Measurements from ENCODE around the gene DDIAS.
"Not testable (repeated sequence)": the region's sequence is repeated elsewhere in the genome, so short reads cannot be mapped to it uniquely, and the experiment has no call there.

Gene DDIAS, protein sequence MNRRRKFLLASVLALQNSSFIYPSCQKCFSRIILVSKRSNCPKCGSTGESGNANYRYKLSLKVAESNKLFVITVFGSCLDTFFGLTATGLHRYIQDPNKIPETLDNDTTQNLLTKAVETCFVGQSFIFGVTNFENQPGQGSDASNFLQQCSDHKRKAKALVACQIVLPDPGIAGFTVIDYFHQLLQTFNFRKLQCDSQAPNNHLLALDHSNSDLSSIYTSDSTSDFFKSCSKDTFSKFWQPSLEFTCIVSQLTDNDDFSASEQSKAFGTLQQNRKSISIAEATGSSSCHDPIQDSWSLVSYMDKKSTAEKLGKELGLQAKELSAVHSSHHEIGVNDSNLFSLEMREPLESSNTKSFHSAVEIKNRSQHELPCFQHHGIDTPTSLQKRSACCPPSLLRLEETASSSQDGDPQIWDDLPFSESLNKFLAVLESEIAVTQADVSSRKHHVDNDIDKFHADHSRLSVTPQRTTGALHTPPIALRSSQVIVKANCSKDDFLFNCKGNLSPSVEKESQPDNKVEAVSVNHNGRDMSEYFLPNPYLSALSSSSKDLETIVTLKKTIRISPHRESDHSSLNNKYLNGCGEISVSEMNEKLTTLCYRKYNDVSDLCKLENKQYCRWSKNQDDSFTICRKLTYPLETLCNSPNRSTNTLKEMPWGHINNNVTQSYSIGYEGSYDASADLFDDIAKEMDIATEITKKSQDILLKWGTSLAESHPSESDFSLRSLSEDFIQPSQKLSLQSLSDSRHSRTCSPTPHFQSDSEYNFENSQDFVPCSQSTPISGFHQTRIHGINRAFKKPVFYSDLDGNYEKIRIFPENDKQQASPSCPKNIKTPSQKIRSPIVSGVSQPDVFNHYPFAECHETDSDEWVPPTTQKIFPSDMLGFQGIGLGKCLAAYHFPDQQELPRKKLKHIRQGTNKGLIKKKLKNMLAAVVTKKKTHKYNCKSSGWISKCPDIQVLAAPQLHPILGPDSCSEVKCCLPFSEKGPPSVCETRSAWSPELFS

DNA sequence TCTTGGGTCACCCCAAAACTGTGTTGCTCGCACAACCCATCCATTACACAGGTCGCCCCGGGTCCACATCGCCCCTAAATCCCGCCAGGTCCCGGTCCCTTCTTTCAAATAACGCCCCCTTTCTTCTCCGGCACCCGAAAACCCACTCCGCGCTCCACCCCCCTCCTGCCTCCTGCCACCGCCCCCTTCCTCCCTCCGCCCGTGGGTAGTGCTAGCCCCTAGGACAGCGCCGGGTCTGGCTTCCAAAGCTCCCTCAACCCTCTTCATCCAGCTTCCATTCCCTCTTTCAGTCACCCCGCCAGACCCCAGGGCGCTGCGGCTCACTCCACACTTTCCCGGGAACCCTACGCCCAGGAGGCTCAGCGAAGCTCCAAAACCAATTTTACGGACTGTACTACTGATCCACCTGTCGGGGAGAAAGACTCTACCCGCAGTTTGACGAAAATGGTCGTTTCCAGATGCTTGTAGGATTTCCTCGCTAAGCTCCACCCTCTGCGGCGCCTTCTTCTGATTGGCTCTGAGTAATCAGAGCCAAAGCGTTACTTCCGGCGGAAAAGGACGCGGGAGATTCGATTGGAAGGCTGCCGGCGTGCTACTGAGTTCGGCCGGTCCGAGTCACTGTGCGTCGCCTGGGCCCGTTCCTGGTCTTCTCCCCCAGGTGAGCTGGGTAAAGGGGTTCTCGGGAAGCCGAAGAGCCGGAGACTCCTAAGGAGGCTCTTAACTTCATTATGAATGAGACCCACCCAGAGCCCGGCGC is at the start of gene DDIAS:
Gene DDIAS, plus strand, starts transcription at position 572 of the 757 bp plus-strand sequence. CDS start 13,003 bp downstream, outside the sequence.
- H3K4me3 ChIP-seq (ENCODE audit: low read depth, low read length), result peak within 1 kb of the TSS; percentile 71
- TF ChIP-seq, protein P1, sequence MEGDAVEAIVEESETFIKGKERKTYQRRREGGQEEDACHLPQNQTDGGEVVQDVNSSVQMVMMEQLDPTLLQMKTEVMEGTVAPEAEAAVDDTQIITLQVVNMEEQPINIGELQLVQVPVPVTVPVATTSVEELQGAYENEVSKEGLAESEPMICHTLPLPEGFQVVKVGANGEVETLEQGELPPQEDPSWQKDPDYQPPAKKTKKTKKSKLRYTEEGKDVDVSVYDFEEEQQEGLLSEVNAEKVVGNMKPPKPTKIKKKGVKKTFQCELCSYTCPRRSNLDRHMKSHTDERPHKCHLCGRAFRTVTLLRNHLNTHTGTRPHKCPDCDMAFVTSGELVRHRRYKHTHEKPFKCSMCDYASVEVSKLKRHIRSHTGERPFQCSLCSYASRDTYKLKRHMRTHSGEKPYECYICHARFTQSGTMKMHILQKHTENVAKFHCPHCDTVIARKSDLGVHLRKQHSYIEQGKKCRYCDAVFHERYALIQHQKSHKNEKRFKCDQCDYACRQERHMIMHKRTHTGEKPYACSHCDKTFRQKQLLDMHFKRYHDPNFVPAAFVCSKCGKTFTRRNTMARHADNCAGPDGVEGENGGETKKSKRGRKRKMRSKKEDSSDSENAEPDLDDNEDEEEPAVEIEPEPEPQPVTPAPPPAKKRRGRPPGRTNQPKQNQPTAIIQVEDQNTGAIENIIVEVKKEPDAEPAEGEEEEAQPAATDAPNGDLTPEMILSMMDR (IDR thresholded peaks at IDR 0.05; ENCODE audit: borderline replicate concordance, insufficient read depth, low read depth, low read length), result no peak

DNA sequence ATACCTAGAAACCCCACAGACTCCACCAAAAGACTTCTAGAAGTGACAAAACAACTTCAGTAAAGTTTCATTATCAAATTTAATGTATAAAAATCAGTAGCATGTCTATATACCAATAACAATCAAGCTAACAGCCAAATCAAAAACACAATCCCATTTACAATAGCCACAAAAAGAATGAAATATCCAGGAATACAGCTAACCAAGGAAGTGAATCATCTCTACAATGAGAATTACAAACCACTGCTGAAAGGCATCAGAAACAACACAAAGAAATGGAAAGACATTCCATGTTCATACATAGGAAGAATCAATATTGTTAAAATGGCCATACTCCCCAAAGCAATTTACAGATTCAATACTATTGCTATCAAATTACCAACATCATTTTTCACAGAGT is 47.3 kb upstream of the DDIAS start:
- no peak overlapping the region for H3K4me3 ChIP-seq (ENCODE audit: low read depth, low read length)
- TF ChIP-seq, protein P1 (IDR thresholded peaks at IDR 0.05; ENCODE audit: borderline replicate concordance, insufficient read depth, low read depth, low read length), result no peak

DNA sequence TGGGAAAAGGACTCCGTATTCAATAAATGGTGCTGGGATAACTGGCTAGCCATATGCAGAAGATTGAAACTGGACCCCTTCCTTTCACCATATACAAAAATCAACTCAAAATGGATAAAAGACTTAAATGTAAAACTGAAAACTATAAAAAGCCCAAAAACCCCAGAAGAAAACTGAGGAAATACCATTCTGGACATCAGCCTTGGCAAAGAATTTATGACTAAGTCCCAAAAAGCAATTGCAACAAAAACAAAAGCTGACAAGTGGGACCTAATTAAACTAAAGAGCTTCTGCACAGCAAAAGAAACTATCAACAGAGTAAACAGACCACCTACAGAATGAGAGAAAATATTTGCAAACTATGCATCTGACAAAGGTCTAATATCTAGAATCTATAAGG is 46.6 kb upstream of the DDIAS start:
- H3K4me3 ChIP-seq (ENCODE audit: low read depth, low read length), result not testable (repeated sequence)

DNA sequence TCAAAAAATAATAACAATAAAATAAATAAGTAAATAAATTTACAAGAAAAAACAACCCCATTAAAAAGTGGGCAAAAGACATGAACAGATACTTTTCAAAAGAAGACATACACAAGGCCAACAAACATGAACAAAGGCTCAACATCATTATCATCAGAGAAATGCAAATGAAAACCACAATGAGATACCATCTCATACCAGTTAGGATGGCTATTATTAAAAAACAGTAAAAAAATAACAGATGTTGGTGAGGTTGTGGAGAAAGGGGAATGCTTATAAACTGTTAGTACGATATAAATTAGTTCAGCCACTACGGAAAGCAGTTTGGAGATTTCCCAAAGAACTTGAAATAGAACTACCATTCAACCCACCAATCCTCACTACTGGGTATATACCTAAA is 45.9 kb upstream of the DDIAS start:
- TF ChIP-seq, protein P1 (IDR thresholded peaks at IDR 0.05; ENCODE audit: borderline replicate concordance, insufficient read depth, low read depth, low read length), result no peak
- H3K4me3 ChIP-seq (ENCODE audit: low read depth, low read length), result no peak overlapping the region

DNA sequence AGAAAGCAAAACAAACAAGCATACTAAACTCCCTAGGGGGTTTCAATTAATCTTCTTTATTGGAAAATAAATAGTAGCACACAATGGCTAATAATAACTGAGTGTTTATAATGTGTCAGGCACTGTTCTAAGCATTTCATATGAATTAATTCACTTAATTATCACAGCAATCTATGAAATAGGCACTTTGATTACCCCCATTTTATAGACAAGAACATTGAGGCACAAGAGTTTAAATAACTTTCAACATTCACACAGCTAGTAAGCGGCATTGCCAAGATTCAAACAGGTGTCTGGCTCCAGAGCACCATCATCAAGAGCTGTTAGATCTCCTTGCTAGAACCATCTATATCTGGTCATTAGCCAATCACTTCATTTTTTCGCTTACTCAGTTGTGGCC is 44.4 kb upstream of the DDIAS start:
- no peak overlapping the region for H3K4me3 ChIP-seq (ENCODE audit: low read depth, low read length)
- TF ChIP-seq, protein P1 (IDR thresholded peaks at IDR 0.05; ENCODE audit: borderline replicate concordance, insufficient read depth, low read depth, low read length), result no peak

DNA sequence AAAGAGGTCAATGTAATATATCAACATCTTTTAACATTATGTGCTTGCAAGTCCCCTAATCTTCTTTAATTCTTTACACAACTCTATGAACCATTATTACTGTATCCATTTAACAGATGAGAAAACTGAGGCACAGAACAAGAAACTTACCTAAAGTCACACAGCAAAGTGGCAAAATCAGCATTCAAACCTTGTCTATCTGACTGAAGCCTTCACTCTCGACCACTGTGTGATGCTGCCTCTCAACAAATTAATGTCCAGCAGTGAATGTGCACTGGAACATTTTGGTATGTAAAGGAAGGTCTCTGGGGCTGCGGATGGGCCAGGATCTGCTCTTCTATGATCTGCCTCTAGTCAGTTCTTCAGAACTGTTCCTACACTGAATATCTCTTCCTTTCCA is 43.4 kb upstream of the DDIAS start:
- TF ChIP-seq, protein P1 (IDR thresholded peaks at IDR 0.05; ENCODE audit: borderline replicate concordance, insufficient read depth, low read depth, low read length), result no peak
- H3K4me3 ChIP-seq (ENCODE audit: low read depth, low read length), result no peak overlapping the region
